MM.1S (cell line): ENCODE measurements around the gene CHRNA4.

ENCODE experiments used
- DNase-seq: peaks from one replicate; pipeline ENCODE4 v3.0.0-alpha.2; 2015
- H2AFZ ChIP-seq: fragments of 300-600 bp; sonication (generic); 2 replicates; pipeline ENCODE4 v1.6.0; 2016; ENCODE audit warnings: antibody characterized with exemption, low read length
- H3F3A ChIP-seq: fragments of 300-600 bp; sonication (generic); 2 replicates; pipeline ENCODE4 v1.6.1; 2016; ENCODE audit warnings: mild to moderate bottlenecking, antibody characterized with exemption, low read length, moderate library complexity, mixed read lengths; ENCODE audit not compliant: insufficient read depth
- H3K27ac ChIP-seq: fragments of 300-600 bp; sonication (generic); 2 replicates; pipeline ENCODE4 v1.5.1; 2016; ENCODE audit warnings: mild to moderate bottlenecking, low read length
- H3K27me3 ChIP-seq: fragments of 300-600 bp; sonication (generic); replicated peaks from 2 replicates; pipeline ENCODE4 v1.6.0; 2016; ENCODE audit warnings: low read length; ENCODE audit not compliant: insufficient read depth
- H3K36me3 ChIP-seq: fragments of 300-600 bp; sonication (generic); replicated peaks from 2 replicates; pipeline ENCODE4 v1.6.1; 2016; ENCODE audit warnings: mild to moderate bottlenecking, low read length, mixed read lengths; ENCODE audit not compliant: insufficient read depth
- H3K4me1 ChIP-seq: fragments of 300-600 bp; sonication (generic); 2 replicates; pipeline ENCODE4 v1.6.1; 2016; ENCODE audit warnings: low read length, mixed read lengths
- H3K4me2 ChIP-seq: fragments of 300-600 bp; sonication (generic); 2 replicates; pipeline ENCODE4 v1.6.0; 2016; ENCODE audit warnings: low read depth, low read length
- H3K4me3 ChIP-seq: fragments of 300-600 bp; sonication (generic); 2 replicates; pipeline ENCODE4 v1.5.1; 2016; ENCODE audit warnings: low read length, mixed read lengths
- H3K79me2 ChIP-seq: fragments of 300-600 bp; sonication (generic); 2 replicates; pipeline ENCODE4 v1.6.1; 2016; ENCODE audit warnings: mixed run types, low read length, mixed read lengths
- H3K9ac ChIP-seq: fragments of 300-600 bp; sonication (generic); 2 replicates; pipeline ENCODE4 v1.6.1; 2016; ENCODE audit warnings: low read length, mixed read lengths
- H3K9me2 ChIP-seq: fragments of 300-600 bp; sonication (generic); replicated peaks from 2 replicates; pipeline ENCODE4 v1.6.1; 2016; ENCODE audit warnings: mild to moderate bottlenecking, low read length, mixed read lengths; ENCODE audit not compliant: insufficient read depth
- H3K9me3 ChIP-seq: fragments of 300-600 bp; sonication (generic); replicated peaks from 2 replicates; pipeline ENCODE4 v1.6.1; 2016; ENCODE audit warnings: mild to moderate bottlenecking, low read length, mixed read lengths; ENCODE audit not compliant: insufficient read depth
- H4K20me1 ChIP-seq: fragments of 300-600 bp; sonication (generic); 2 replicates; pipeline ENCODE4 v1.6.1; 2016; ENCODE audit warnings: mild to moderate bottlenecking, low read length, moderate library complexity, mixed read lengths; ENCODE audit not compliant: insufficient read depth
- CTCF ChIP-seq: fragments of 300-600 bp; sonication (generic); IDR thresholded peaks from 2 replicates; pipeline ENCODE4 v1.5.1; 2016; ENCODE audit warnings: antibody characterized with exemption, low read length, mixed read lengths
- EZH2 ChIP-seq: fragments of 300-600 bp; sonication (generic); optimal IDR thresholded peaks from 2 replicates; pipeline ENCODE3; 2017; ENCODE audit warnings: low read depth, mild to moderate bottlenecking, antibody characterized with exemption, low read length, mixed read lengths
- EZH2phosphoT487 ChIP-seq: fragments of 300-600 bp; sonication (generic); IDR thresholded peaks from 2 replicates; pipeline ENCODE4 v1.6.1; 2018; ENCODE audit warnings: antibody characterized with exemption, low read length

The CHRNA4 gene

DNA sequence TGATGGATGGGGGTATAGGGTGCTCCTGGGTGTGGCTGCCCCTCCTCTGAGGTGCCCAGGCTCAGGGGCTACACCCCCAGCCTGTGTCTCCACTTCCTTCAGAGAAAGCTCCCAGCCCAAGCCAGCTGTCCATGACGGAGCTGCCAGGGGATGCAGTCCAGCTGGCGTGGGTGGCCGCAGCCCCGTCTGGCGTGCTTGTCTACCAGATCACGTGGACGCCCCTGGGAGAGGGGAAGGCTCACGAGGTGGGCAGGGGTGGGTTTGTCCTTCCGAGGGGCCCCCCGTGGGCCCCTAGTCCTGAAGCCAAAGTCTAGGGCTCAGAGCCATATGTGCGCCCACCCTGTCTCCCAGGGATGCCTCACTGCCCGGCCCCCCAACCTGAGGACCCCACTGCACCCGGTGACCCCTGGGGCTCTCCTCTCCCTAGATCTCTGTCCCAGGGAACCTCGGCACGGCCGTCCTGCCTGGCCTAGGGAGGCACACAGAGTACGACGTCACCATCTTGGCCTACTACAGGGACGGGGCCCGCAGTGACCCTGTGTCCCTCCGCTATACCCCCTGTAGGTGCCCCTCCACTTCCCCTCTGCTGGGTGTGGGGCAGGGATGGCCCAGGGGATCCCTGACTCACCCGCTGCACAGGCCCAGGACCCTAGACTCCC is 48.3 kb downstream of the CHRNA4 start:
- Histone ChIP-seq H2AFZ (no peak overlapping the region), H3K4me2 (no peak overlapping the region), H3K4me1 (no peaks in the 10 kb centered on the region), H3K4me3 (no peak overlapping the region), H3F3A (no peaks in the 10 kb centered on the region), H3K79me2 (no peaks in the 10 kb centered on the region), H3K36me3 (no peaks in the 10 kb centered on the region), H3K27me3 (peaks cover 90% of the 10 kb centered on the region), H4K20me1 (no peaks in the 10 kb centered on the region), H3K9me3 (no peaks in the 10 kb centered on the region), H3K9me2 (no peaks in the 10 kb centered on the region), H3K9ac (no peak overlapping the region), H3K27ac (no peak overlapping the region)
- TF ChIP-seq CTCF (no peak), EZH2 (no peak)
- DNase-seq: no peak

- Histone ChIP-seq H3K9me2 (no peaks in the 10 kb centered on the region), H3K27me3 (peaks cover 90% of the 10 kb centered on the region), H3K9me3 (no peaks in the 10 kb centered on the region), H3K4me2 (no peak overlapping the region), H3K36me3 (no peaks in the 10 kb centered on the region), H3K79me2 (no peaks in the 10 kb centered on the region), H3K27ac (no peak overlapping the region), H2AFZ (no peak overlapping the region), H3K4me1 (no peaks in the 10 kb centered on the region), H4K20me1 (no peaks in the 10 kb centered on the region), H3K4me3 (no peak overlapping the region), H3F3A (no peaks in the 10 kb centered on the region), H3K9ac (no peak overlapping the region)
- no peak for TF ChIP-seq EZH2phosphoT487
- TF ChIP-seq CTCF: no peak
- DNase-seq: no peak
Observed at GRCh38 chr20:63312273-63312672, 48.9 kb downstream of the CHRNA4 start.

DNA sequence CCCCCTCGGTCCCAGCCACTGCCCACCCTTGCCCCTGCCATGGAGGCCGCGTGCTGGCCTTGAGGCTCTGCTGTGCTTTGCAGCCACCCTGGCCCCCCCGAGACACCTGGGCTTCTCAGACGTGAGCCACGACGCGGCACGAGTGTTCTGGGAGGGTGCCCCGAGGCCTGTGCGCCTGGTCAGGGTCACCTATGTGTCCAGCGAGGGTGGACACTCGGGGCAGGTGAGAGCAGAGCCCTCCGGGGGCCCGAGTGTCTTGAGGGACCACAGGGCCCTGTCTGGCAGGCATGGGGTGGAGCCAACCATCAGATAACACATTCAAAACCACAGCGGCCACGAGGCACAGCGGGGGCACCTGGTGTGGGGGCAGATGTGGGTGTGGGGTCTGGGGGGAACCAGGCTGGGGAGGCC is 49.3 kb downstream of the CHRNA4 start:
- TF ChIP-seq CTCF: no peak
- no peak for TF ChIP-seq EZH2
- TF ChIP-seq EZH2phosphoT487: no peak
- Histone ChIP-seq H3K36me3 (no peaks in the 10 kb centered on the region), H3K27ac (no peak overlapping the region), H3K4me2 (no peak overlapping the region), H3K4me3 (no peak overlapping the region), H3K9me2 (no peaks in the 10 kb centered on the region), H3K4me1 (no peaks in the 10 kb centered on the region), H3K27me3 (peaks cover 90% of the 10 kb centered on the region), H4K20me1 (no peaks in the 10 kb centered on the region), H3F3A (no peaks in the 10 kb centered on the region), H3K9me3 (no peaks in the 10 kb centered on the region), H3K9ac (no peak overlapping the region), H2AFZ (no peak overlapping the region), H3K79me2 (no peaks in the 10 kb centered on the region)
- DNase-seq: no peak
